NCI-H146 treated with DMSO at 0.1 percent for 48 hours (cell line): ENCODE data around the gene SLC2A4RG.
A peak's percentile ranks its signal among the peaks of the same experiment; 100 is the strongest.

ENCODE experiments used
- DNase-seq: peaks from one replicate; lab custom pipeline; 2025; ENCODE audit not compliant: unreplicated experiment; lab: John Stamatoyannopoulos, UW

SLC2A4RG gene

DNA sequence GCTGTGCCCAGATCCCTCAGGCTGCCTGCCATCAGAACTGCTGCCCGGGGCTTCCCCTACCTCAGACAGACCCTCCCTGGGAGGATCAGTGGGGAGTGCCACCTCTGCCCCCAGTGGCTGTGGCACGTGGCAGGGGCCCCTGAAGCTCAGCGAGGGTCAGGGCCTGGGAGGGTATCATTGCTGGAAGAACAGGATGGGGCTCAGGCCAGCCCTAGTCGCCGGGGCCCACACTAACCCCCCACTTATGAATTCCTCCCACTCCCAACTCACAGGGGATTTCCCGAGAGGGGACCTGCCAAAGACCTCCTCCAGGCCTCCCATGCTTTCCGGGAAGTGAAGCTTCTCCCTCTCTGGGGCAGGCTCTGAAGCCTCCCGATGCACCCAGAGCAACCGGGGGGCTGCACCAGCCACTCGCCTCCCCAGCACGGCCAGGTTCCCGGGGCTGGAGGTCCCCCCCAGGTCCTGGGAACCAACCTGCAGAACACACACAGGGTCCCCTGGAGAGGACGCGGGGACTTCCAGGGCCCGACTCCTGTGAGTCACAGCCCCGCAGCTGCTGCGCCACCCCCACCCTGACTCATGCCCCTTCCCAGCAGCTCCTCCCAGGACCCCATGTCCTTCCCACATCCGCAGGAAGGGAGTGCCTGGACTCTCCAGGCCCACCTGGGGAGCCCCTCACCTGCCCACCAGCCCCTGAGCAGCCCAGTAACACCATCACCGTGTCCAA lies 40.7 kb upstream of the SLC2A4RG start:
- DNase-seq: no peak

DNA sequence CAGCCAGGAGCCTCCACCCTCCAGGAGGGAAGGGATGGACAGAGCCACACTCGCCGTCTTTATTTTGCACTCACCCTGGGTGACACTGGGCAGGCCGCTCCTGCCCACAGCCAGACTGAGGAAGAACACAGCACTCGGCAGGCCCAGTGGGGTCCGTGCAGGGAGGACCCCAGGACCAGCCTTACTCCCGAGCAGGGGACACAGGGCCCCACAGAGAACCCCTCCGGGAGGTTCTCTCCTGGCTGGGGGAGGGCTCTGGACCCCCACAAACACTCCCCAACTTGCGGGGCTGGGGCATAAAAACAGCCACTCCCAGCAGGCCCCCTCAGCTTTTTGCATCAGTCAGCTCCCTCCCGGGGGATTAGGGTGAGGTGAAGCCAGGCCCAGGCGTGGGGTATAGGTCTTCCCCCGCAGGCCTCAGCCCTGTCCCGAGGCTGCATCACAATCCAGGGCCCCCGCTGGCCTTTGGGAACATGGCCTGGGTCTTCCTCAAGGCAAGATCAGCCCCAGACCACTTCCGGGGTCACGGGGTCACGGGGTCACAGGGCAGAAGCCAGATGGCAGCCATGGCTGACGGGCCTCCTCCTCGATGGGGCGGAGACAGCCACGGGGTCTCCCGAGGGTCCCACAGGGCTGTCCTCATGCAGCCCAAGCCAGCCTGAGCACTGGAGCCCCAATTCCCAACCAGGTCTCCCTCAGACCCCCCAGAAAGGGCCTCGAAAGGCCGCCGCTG lies 39.9 kb upstream of the SLC2A4RG start:
- DNase-seq: no peak

- DNase-seq: no peak
Measured at GRCh38 chr20:63700199-63701050, 39.2 kb upstream of the SLC2A4RG start.

- no peak for DNase-seq
Measured at GRCh38 chr20:63701051-63701328, 38.6 kb upstream of the SLC2A4RG start.

GRCh38 chr20:63701329-63702035 lies 38.1 kb upstream of the SLC2A4RG start:
- DNase-seq: no peak

GRCh38 chr20:63702036-63702665 lies 37.4 kb upstream of the SLC2A4RG start:
- DNase-seq: no peak

DNA sequence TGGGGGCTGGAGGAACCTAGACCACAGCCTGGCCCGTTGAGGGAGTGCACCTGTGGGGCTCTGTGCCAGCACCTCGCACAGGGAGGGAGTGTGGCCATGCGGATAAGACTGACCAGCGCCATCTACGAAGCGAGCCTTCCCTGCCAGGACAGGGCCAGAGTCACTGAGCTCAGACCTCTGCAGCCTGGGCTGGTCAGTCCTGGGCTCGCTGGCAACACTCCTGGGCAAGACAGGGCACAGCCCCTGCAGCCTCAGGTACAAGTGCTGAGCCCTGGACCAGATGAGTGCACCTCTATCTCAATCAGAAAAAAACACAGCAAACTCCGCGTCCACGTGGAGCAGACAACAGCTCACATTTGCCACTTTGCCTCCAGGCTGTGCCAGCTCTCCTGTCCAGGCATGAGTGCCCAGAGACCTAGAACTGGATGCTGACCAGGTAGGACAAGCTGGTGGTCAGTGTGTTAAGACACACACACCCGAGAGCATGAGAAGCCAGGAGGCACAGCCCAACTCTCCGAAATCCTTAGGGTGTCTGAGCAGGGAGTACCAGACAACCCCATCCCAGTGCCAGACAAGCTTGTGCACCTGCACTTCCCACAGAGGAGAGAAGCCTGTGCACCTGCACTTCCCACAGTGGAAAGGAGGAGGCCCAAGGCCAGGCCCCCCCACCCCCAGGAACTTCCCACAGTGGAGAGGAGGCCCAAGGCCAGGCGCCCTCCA lies 36.7 kb upstream of the SLC2A4RG start:
- no peak for DNase-seq

DNA sequence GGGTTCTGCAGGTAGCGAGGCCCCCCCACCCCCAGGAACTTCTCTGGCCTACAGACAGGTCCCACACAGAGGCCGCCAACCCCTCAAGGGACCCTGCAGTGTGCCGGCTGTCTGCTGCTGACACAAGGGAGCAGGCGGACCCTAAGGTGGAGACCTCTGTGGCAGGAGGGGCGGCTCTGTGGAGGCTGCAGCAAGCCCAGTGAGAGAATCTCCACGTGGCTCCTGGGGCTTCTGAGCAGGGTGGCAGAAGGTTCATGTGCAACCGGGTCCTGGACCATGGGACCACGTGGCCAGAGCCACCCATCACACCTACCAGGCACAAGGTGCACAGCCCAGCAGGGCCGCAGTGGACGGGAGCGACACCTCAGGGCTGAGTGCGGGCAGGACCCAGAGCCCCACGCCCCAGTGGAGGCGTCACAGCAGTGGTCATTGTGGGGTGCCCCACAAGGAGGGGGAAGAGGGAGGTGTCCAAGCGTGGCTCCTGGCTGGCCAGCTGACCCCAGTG lies 36.1 kb upstream of the SLC2A4RG start:
- no peak for DNase-seq

DNA sequence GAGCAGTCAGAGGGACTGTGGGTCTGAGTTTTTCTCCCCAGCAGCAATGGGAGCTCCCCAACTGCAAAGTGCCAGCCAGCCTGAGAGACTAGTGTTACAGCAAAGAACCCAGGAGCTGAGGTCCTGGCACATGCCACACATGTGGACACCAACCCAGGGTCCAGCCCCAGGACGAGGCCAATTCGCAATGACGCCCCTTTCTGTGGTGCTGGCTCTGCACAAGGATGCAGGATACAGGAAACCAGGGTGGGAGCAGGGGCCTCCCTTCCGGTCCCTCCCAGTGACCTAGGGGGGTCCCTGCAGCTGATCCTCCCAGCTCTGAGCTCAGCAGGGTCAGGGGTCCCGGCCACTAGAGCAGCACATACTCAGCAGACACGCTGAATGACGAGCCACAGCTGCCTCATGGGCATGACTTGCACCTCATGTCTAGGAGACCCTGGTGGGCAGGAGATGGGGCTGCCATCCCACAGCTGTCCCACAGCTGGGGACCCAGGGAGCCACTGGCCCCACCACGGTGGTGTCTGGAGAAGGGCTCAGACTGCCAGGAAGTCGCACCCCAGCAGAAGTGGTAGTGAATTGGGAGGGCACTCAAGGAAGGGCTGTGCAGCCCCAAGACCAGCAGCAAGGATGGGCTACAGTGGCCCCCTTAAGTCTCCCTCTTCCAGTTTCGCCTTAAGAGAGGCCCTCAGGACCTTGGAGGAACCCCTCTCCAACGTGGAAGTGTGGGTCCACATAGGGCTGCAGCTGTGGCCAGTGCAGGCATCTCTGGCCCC lies 35.4 kb upstream of the SLC2A4RG start:
- DNase-seq: no peak

GRCh38 chr20:63704749-63705117 lies 34.8 kb upstream of the SLC2A4RG start:
- no peak for DNase-seq

GRCh38 chr20:63705232-63706026 lies 34.1 kb upstream of the SLC2A4RG start:
- DNase-seq: no peak

GRCh38 chr20:63706027-63706695 lies 33.4 kb upstream of the SLC2A4RG start:
- DNase-seq: no peak

- peak; percentile 18 for DNase-seq
Measured at GRCh38 chr20:63706852-63707557, 32.6 kb upstream of the SLC2A4RG start.

GRCh38 chr20:63707558-63708300 lies 31.8 kb upstream of the SLC2A4RG start, which contains the start of the genes ARFRP1 and ZGPAT:
Gene ARFRP1, minus strand, starts transcription at chr20:63707976. Its CDS starts 885 bp downstream, at chr20:63707091.
Gene ZGPAT, plus strand, starts transcription at chr20:63708039. Its CDS starts 542 bp downstream, at chr20:63708581.
- DNase-seq: peak; percentile 87

DNA sequence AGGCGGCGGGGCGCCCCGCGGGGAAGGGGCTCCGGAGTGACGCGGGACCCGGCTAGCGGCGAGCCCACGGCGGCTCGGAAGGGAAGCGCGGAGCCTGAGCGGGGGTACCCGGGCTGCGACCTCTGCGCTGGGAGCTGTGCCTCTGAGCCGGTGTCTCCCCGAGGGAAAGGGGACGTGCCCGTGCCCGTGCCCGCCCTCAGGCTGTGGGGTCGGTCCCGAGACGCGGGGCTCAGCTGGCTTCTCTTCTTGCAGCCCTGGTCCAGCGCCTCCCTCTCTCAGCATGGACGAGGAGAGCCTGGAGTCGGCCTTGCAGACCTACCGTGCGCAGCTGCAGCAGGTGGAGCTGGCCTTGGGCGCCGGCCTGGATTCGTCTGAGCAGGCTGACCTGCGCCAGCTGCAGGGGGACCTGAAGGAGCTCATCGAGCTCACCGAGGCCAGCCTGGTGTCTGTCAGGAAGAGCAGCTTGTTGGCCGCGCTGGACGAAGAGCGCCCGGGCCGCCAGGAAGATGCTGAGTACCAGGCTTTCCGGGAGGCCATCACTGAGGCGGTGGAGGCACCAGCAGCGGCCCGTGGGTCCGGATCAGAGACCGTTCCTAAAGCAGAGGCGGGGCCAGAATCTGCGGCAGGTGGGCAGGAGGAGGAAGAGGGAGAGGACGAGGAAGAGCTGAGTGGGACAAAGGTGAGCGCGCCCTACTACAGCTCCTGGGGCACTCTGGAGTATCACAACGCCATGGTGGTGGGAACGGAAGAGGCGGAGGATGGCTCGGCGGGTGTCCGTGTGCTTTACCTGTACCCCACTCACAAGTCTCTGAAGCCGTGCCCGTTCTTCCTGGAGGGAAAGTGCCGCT lies 31.1 kb upstream of the SLC2A4RG start:
- DNase-seq: no peak
